SW480 (cell line): ENCODE measurements around the gene VENTX.
"Not testable (repeated sequence)": the region's sequence is repeated elsewhere in the genome, so short reads cannot be mapped to it uniquely, and the experiment has no call there.

Experiments used
- DNase-seq: peaks from one replicate; pipeline ENCODE4 v3.0.0-alpha.2; 2016; ENCODE audit warnings: low spot score

The VENTX gene

GRCh38 chr10:133254421-133255120 lies 16.9 kb downstream of the VENTX start:
- DNase-seq, result no peak

GRCh38 chr10:133255323-133255722 lies 17.7 kb downstream of the VENTX start:
- no peak for DNase-seq

GRCh38 chr10:133257489-133258065 lies 19.9 kb downstream of the VENTX start:
- peak; percentile 74 for DNase-seq

- peak; percentile 81 for DNase-seq
These were observed 20.6 kb downstream of the VENTX start for GRCh38 chr10:133258066-133258817.

- DNase-seq, result peak; percentile 96
These were observed 21.4 kb downstream of the VENTX start for GRCh38 chr10:133258818-133259601.

GRCh38 chr10:133259602-133259989 lies 21.9 kb downstream of the VENTX start:
- no peak for DNase-seq

- DNase-seq, result peak; percentile 60
These were observed 23.5 kb downstream of the VENTX start for GRCh38 chr10:133260895-133261725.

- DNase-seq, result peak; percentile 60
These were observed 24.2 kb downstream of the VENTX start for GRCh38 chr10:133261726-133262325.

GRCh38 chr10:133262696-133263095 lies 25.0 kb downstream of the VENTX start:
- DNase-seq, result peak; percentile 80

GRCh38 chr10:133263674-133264073 lies 26.0 kb downstream of the VENTX start:
- no peak for DNase-seq

GRCh38 chr10:133264461-133264860 lies 26.8 kb downstream of the VENTX start:
- DNase-seq, result no peak

- not testable (repeated sequence) for DNase-seq
These were observed 27.4 kb downstream of the VENTX start for GRCh38 chr10:133265052-133265451.

- no peak for DNase-seq
These were observed 28.6 kb downstream of the VENTX start for GRCh38 chr10:133266056-133266795.

- DNase-seq, result no peak
These were observed 29.6 kb downstream of the VENTX start for GRCh38 chr10:133267293-133267692.

- no peak for DNase-seq
These were observed 30.2 kb downstream of the VENTX start for GRCh38 chr10:133267829-133268228.

GRCh38 chr10:133268532-133268931 lies 30.9 kb downstream of the VENTX start:
- no peak for DNase-seq

- no peak for DNase-seq
These were observed 31.7 kb downstream of the VENTX start for GRCh38 chr10:133269367-133269766.

- DNase-seq, result no peak
These were observed 32.5 kb downstream of the VENTX start for GRCh38 chr10:133270204-133270603.

- no peak for DNase-seq
These were observed 33.2 kb downstream of the VENTX start for GRCh38 chr10:133270773-133271297.
